Karpas-422 (cell line): ENCODE measurements around the gene ITPR1. TPM values are rescaled to one million over a fixed set of nuclear protein-coding genes. Genes with fewer than 3 reads are reported as not detected.

Source experiments
- DNase-seq: peaks from one replicate; pipeline ENCODE4 v3.0.0-alpha.2; 2015
- H2AFZ ChIP-seq: fragments of 200-600 bp; sonication (generic); 2 replicates; pipeline ENCODE4 v1.6.1; 2014; ENCODE audit warnings: antibody characterized with exemption, low read length, mixed read lengths
- H3K27ac ChIP-seq: fragments of 200-600 bp; sonication (generic); 2 replicates; pipeline ENCODE4 v1.5.1; 2014; ENCODE audit warnings: mild to moderate bottlenecking, low read length, moderate library complexity
- H3K27me3 ChIP-seq: fragments of 200-600 bp; sonication (generic); 2 replicates; pipeline ENCODE4 v1.6.1; 2014; ENCODE audit warnings: low read length, mixed read lengths
- H3K36me3 ChIP-seq: fragments of 200-600 bp; sonication (generic); 2 replicates; pipeline ENCODE4 v1.6.1; 2014; ENCODE audit warnings: low read length, mixed read lengths; ENCODE audit not compliant: insufficient read depth
- H3K4me1 ChIP-seq: fragments of 200-600 bp; sonication (generic); 2 replicates; pipeline ENCODE4 v1.6.1; 2014; ENCODE audit warnings: mild to moderate bottlenecking, low read length, mixed read lengths
- H3K4me2 ChIP-seq: fragments of 200-600 bp; sonication (generic); 2 replicates; pipeline ENCODE4 v1.6.1; 2014; ENCODE audit warnings: low read length, low read depth, mild to moderate bottlenecking; ENCODE audit not compliant: poor library complexity, severe bottlenecking
- H3K4me3 ChIP-seq: fragments of 200-600 bp; sonication (generic); 2 replicates; pipeline ENCODE4 v1.5.1; 2014; ENCODE audit warnings: mild to moderate bottlenecking, antibody characterized with exemption, low read length, mixed read lengths
- H3K79me2 ChIP-seq: fragments of 200-600 bp; sonication (generic); 2 replicates; pipeline ENCODE4 v1.6.1; 2014; ENCODE audit warnings: mild to moderate bottlenecking, low read length, mixed read lengths
- H3K9ac ChIP-seq: fragments of 200-600 bp; sonication (generic); 2 replicates; pipeline ENCODE4 v1.6.0; 2014; ENCODE audit warnings: low read length
- H3K9me2 ChIP-seq: fragments of 200-600 bp; sonication (generic), shearing (Covaris generic); replicated peaks from 2 replicates; pipeline ENCODE4 v1.6.0; 2014; ENCODE audit warnings: mild to moderate bottlenecking, low read length, moderate library complexity; ENCODE audit not compliant: insufficient read depth
- H3K9me3 ChIP-seq: fragments of 300-700, 200-600 bp; sonication (generic); 2 replicates; pipeline ENCODE4 v1.6.1; 2014; ENCODE audit warnings: low read length, mixed read lengths
- H4K20me1 ChIP-seq: fragments of 200-600 bp; sonication (generic); 2 replicates; pipeline ENCODE4 v1.6.1; 2014; ENCODE audit warnings: mild to moderate bottlenecking, antibody characterized with exemption, low read length, low read depth; ENCODE audit not compliant: insufficient read depth
- total RNA-seq: library from RNA; depleted of rRNA; stranded (reverse); fragments of >200 nt; shearing (Covaris generic); gene quantifications from 2 replicates; pipeline ENCODE4 v1.2.3, GENCODE V29; 2014; ENCODE audit warnings: low replicate concordance

Gene ITPR1
- total RNA-seq, 1 experiment from 2014 or later = 18.2 TPM

DNA sequence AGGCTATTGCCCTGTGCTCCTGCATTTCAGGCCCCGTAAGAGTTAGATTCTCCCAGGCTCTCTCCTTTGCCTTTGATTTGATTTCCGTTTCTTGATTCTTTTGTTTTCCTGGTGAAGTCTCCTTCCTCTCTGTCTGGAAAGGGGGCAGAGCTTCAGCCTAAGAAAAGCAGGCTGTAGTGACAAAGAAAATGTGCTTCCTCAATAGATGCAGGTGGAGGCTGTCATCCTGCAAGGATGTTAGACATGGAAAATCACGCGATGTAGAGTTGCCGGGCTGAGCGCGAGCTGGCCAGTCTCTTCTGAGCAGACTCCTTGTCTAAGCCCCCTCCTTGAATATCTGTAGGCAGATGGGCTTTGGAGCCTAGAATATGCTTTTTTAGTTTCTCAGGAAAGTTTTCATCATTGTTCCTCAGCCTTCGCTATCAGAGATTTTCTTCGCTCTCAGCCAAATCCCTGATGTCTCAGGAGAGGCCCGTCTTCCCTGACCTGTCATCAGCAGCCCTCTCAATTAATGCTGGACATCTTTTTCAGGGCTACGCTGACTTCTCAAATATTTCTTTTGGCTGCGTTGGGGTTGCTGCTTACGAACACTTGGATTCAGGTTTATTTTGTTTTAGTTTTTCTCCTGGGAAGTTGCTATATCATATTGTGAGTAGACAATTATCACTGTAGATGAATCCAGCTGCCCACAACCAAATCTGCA, 163.6 kb downstream of the ITPR1 start:
- Histone ChIP-seq H3K9me2 (no peaks in the 10 kb centered on the region), H3K4me1 (no peaks in the 10 kb centered on the region), H3K9ac (no peak overlapping the region), H3K4me3 (no peak overlapping the region), H3K79me2 (no peaks in the 10 kb centered on the region), H3K4me2 (no peak overlapping the region), H2AFZ (no peak overlapping the region), H3K9me3 (no peaks in the 10 kb centered on the region), H3K27me3 (no peaks in the 10 kb centered on the region), H3K27ac (no peak overlapping the region), H4K20me1 (no peaks in the 10 kb centered on the region), H3K36me3 (no peaks in the 10 kb centered on the region)
- DNase-seq = no peak

DNA sequence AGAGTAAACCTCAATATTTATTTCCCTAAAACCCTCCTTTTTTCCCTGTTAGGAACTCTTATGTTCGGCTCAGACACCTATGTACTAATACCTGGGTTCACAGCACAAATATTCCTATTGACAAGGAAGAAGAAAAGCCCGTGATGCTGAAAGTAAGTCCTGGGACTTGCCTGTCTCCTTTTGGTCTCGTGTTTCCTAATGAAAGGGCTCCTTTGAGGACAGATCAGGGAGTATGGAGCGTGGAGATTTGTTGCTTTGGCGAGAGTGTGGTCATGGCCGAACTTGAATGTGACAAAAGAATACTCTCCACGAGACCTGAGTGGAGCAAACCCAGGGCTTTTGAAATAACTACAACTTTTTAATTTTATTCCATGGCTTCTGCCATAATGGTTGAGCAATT, 167.8 kb downstream of the ITPR1 start:
- Histone ChIP-seq H3K27me3 (no peaks in the 10 kb centered on the region), H3K4me1 (no peaks in the 10 kb centered on the region), H2AFZ (no peak overlapping the region), H3K9me2 (no peaks in the 10 kb centered on the region), H3K79me2 (no peaks in the 10 kb centered on the region), H4K20me1 (no peaks in the 10 kb centered on the region), H3K27ac (no peak overlapping the region), H3K4me3 (no peak overlapping the region), H3K9me3 (no peaks in the 10 kb centered on the region), H3K36me3 (no peaks in the 10 kb centered on the region), H3K4me2 (no peak overlapping the region), H3K9ac (no peak overlapping the region)
- DNase-seq = no peak

DNA sequence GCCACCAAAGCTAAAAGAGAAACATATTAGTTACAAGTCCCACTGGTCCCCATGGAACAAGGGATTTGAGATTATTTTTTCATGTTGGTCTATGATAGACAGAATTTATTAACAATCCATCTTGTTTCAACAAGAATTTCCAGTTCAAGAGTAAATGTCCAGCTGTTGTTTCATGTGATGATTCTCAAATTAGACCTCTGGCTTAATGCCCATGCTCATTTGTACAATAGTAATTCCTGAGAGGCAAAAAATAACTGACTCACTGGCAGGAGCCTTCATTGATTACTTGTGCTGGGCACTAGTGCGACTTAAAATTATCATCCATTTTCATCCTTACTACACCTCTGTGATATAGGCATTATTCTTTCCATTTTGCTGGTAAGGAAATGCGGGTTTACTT, 171.3 kb downstream of the ITPR1 start:
- no peak for DNase-seq
- H3K9me2 ChIP-seq = no peaks in the 10 kb centered on the region
- no peak overlapping the region for H3K4me3 ChIP-seq
- H3K4me1 ChIP-seq = no peaks in the 10 kb centered on the region
- H3K9ac ChIP-seq = no peak overlapping the region
- H3K27ac ChIP-seq = no peak overlapping the region
- H3K27me3 ChIP-seq = no peaks in the 10 kb centered on the region
- no peak overlapping the region for H2AFZ ChIP-seq
- no peaks in the 10 kb centered on the region for H3K9me3 ChIP-seq
- no peak overlapping the region for H3K4me2 ChIP-seq
- no peaks in the 10 kb centered on the region for H4K20me1 ChIP-seq
- no peaks in the 10 kb centered on the region for H3K36me3 ChIP-seq
- no peaks in the 10 kb centered on the region for H3K79me2 ChIP-seq

DNA sequence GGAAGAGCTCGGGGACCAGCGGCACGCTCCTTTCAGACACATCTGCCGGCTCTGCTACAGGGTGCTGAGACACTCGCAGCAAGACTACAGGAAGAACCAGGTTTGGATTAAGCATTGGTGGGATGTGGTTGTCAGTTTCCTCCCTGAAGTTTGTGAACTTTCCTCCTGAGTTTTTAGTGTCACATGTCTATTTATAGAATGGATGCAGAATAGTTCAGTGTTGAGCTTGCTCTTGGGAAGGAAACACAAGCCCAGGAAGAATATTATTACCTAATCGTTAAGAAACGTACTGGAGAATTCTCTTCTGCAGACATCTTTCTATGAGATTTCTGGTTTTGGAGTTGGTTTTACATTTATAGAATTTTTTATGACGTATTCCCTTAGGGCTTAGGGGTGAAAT, 172.0 kb downstream of the ITPR1 start:
- DNase-seq = no peak
- no peaks in the 10 kb centered on the region for H3K4me1 ChIP-seq
- H3K79me2 ChIP-seq = no peaks in the 10 kb centered on the region
- no peaks in the 10 kb centered on the region for H3K27me3 ChIP-seq
- H2AFZ ChIP-seq = no peak overlapping the region
- no peaks in the 10 kb centered on the region for H4K20me1 ChIP-seq
- no peak overlapping the region for H3K27ac ChIP-seq
- H3K4me3 ChIP-seq = no peak overlapping the region
- H3K9ac ChIP-seq = no peak overlapping the region
- H3K4me2 ChIP-seq = no peak overlapping the region
- H3K9me3 ChIP-seq = no peaks in the 10 kb centered on the region
- no peaks in the 10 kb centered on the region for H3K36me3 ChIP-seq
- H3K9me2 ChIP-seq = no peaks in the 10 kb centered on the region

DNA sequence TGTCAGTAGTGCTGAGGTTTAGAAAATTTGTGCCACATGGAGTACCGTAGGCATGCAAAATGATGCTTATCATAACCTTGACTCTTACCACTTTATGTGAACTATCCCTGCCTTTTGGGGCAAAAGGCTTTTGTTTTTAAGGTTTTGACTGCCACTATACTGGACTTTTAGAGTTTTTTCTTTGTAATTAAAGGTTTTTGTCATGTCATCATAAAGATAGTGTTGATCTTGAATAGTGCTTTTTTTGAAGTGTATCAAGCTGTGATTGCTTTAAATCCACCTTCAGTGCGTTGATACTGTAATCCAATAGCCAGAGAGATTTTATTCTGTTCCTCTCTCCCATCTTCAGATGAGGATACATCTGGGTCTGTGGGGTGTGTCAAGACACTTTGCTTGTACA, 172.9 kb downstream of the ITPR1 start:
- Histone ChIP-seq H2AFZ (no peak overlapping the region), H3K27ac (no peak overlapping the region), H3K4me1 (no peaks in the 10 kb centered on the region), H3K9me2 (no peaks in the 10 kb centered on the region), H3K9me3 (no peaks in the 10 kb centered on the region), H3K4me3 (no peak overlapping the region), H3K36me3 (no peaks in the 10 kb centered on the region), H3K79me2 (no peaks in the 10 kb centered on the region), H3K4me2 (no peak overlapping the region), H4K20me1 (no peaks in the 10 kb centered on the region), H3K27me3 (no peaks in the 10 kb centered on the region), H3K9ac (no peak overlapping the region)
- no peak for DNase-seq

DNA sequence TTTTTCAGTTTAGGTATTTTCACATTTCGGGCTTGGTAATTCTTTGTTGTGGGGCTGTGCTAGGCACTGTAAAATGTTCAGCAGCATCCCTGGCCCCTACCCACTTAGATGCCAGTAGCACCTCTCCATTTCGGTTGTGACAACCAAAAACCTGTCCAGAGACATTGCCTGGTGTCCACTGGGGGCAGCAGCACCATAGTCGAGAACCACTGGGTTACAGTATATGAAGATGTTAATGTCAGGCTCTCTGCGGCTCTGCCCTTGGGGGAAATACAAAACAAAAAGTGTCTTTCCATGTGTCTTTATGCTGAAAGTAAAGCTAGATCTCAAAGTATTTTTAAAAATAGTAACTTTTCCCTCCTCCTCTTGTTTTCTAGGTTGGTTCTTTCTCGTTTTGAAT, 177.2 kb downstream of the ITPR1 start:
- no peaks in the 10 kb centered on the region for H3K4me1 ChIP-seq
- no peaks in the 10 kb centered on the region for H3K9me3 ChIP-seq
- no peak overlapping the region for H3K27ac ChIP-seq
- no peaks in the 10 kb centered on the region for H3K27me3 ChIP-seq
- H3K4me2 ChIP-seq = no peak overlapping the region
- H3K9me2 ChIP-seq = no peaks in the 10 kb centered on the region
- H3K79me2 ChIP-seq = no peaks in the 10 kb centered on the region
- no peak overlapping the region for H3K4me3 ChIP-seq
- no peak overlapping the region for H3K9ac ChIP-seq
- DNase-seq = peak; percentile 42
- H4K20me1 ChIP-seq = no peaks in the 10 kb centered on the region
- no peaks in the 10 kb centered on the region for H3K36me3 ChIP-seq
- H2AFZ ChIP-seq = no peak overlapping the region

DNA sequence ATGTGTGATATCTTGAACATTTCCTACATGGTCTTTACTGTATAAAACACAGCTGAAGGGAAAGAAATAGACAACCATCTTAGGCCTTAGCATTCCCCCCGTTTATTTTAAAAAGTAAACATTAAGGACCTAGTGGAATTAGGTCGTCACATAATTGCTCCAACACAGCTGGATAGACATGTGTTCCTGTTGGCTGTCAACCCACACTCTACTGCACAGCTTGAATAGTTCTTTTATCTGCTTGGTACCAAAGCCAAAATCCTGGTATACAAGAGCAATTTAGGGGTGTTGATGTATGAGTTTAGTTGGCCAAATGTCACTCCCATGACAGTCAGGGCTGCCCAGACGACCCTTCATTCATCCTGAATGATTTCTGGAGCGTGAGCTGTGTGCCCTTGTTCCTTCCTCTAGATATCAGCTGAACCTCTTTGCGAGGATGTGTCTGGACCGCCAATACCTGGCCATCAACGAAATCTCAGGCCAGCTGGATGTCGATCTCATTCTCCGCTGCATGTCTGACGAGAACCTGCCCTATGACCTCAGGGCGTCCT, 179.7 kb downstream of the ITPR1 start:
- no peak overlapping the region for H2AFZ ChIP-seq
- no peaks in the 10 kb centered on the region for H3K4me1 ChIP-seq
- no peak overlapping the region for H3K9ac ChIP-seq
- no peaks in the 10 kb centered on the region for H3K27me3 ChIP-seq
- no peak overlapping the region for H3K4me3 ChIP-seq
- no peak overlapping the region for H3K27ac ChIP-seq
- H3K79me2 ChIP-seq = no peaks in the 10 kb centered on the region
- no peaks in the 10 kb centered on the region for H4K20me1 ChIP-seq
- no peaks in the 10 kb centered on the region for H3K9me2 ChIP-seq
- DNase-seq = no peak
- H3K4me2 ChIP-seq = no peak overlapping the region
- H3K36me3 ChIP-seq = no peaks in the 10 kb centered on the region
- H3K9me3 ChIP-seq = no peaks in the 10 kb centered on the region

DNA sequence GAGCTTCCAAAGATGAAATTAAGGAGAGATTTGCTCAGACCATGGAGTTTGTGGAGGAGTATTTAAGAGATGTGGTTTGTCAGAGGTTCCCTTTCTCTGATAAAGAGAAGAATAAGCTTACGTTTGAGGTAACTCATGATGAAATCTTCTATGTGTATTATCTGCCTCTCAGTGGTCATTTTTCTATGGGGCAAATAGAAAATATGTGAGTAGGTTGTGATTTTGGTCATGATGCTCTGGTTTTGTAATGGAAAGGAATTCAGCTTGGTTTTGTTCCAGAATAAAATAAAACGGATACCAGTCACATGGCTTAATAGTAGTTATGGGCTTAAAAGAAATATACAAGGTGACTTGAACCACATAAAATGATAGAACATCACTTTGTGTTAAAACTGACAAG, 181.1 kb downstream of the ITPR1 start:
- no peak overlapping the region for H3K27ac ChIP-seq
- H3K4me2 ChIP-seq = no peak overlapping the region
- no peaks in the 10 kb centered on the region for H3K79me2 ChIP-seq
- H2AFZ ChIP-seq = no peak overlapping the region
- H4K20me1 ChIP-seq = no peaks in the 10 kb centered on the region
- H3K27me3 ChIP-seq = no peaks in the 10 kb centered on the region
- H3K9me2 ChIP-seq = no peaks in the 10 kb centered on the region
- no peaks in the 10 kb centered on the region for H3K9me3 ChIP-seq
- no peaks in the 10 kb centered on the region for H3K4me1 ChIP-seq
- no peak overlapping the region for H3K4me3 ChIP-seq
- no peak overlapping the region for H3K9ac ChIP-seq
- no peak for DNase-seq
- H3K36me3 ChIP-seq = no peaks in the 10 kb centered on the region
